ENCODE measurements around the gene ZNF197. TPM values are rescaled to one million over a fixed set of nuclear protein-coding genes. Genes with fewer than 3 reads are reported as not detected.
"Not testable (repeated sequence)": the region's sequence is repeated elsewhere in the genome, so short reads cannot be mapped to it uniquely, and the experiment has no call there.

The ZNF197 gene
- polyA plus RNA-seq: 1 to 10 TPM; 4.9 to 9.0 (median 5.2) TPM

GRCh38 chr3:44624749-44625480 is at the start of gene ZNF197:
ZNF197 (plus strand) TSS chr3:44625036; CDS start chr3:44629155, 4,119 bp downstream.
- WGBS, 3 donors: 0 to 1% (median 0%) methylated on average over 36 to 47 of the region's 47 CpGs
- H3K27ac ChIP-seq (ENCODE audit: low read depth, low read length): peak within 1 kb of the TSS; percentile 55

- no peak overlapping the region for H3K27ac ChIP-seq (ENCODE audit: low read depth, low read length)
These were observed 48.2 kb upstream of the ZNF197 start for GRCh38 chr3:44576613-44577012.

GRCh38 chr3:44577354-44577952 is 47.4 kb upstream of the ZNF197 start:
- 84 to 90% (median 85%) methylated on average over 11 of the region's 11 CpGs for WGBS, 3 donors
- H3K27ac ChIP-seq (ENCODE audit: low read depth, low read length): not testable (repeated sequence)

- H3K27ac ChIP-seq (ENCODE audit: low read depth, low read length): not testable (repeated sequence)
- WGBS, 3 donors: 95 to 98% (median 97%) methylated on average over 22 of the region's 22 CpGs
These were observed 46.5 kb upstream of the ZNF197 start for GRCh38 chr3:44578316-44578715.

GRCh38 chr3:44578924-44579515 is 45.8 kb upstream of the ZNF197 start:
- not testable (repeated sequence) for H3K27ac ChIP-seq (ENCODE audit: low read depth, low read length)
- WGBS, 3 donors: 98% methylated on average over 34 to 37 of the region's 37 CpGs

- WGBS, 3 donors: 95 to 98% (median 98%) methylated on average over 15 of the region's 15 CpGs
- H3K27ac ChIP-seq (ENCODE audit: low read depth, low read length): not testable (repeated sequence)
These were observed 45.1 kb upstream of the ZNF197 start for GRCh38 chr3:44579749-44580148.

GRCh38 chr3:44580971-44581370 is 43.9 kb upstream of the ZNF197 start:
- 19 to 48% (median 31%) methylated on average over 48 to 62 of the region's 62 CpGs for WGBS, 3 donors

GRCh38 chr3:44584646-44585501 is 40.0 kb upstream of the ZNF197 start, which contains the start of gene ZNF660:
ZNF660 (plus strand) TSS chr3:44584964; CDS start chr3:44594194, 9,230 bp downstream.
- no peak within 1 kb of the TSS for H3K27ac ChIP-seq (ENCODE audit: low read depth, low read length)
- 1 to 2% (median 1%) methylated on average over 40 to 41 of the region's 41 CpGs for WGBS, 3 donors

More at GRCh38 chr3:44580971-44581370, 43.9 kb upstream of the ZNF197 start:
- H3K27ac ChIP-seq (ENCODE audit: low read depth, low read length): not testable (repeated sequence)

- 46 to 90% (median 57%) methylated on average over 1 of the region's 1 CpG for WGBS, 3 donors
- H3K27ac ChIP-seq (ENCODE audit: low read depth, low read length): no peak overlapping the region
These were observed 28.2 kb upstream of the ZNF197 start for GRCh38 chr3:44596621-44597020.

GRCh38 chr3:44601749-44602148 is 23.1 kb upstream of the ZNF197 start:
- H3K27ac ChIP-seq (ENCODE audit: low read depth, low read length): no peak overlapping the region
- WGBS, 3 donors: 93 to 100% (median 97%) methylated on average over 2 of the region's 2 CpGs

- H3K27ac ChIP-seq (ENCODE audit: low read depth, low read length): no peak overlapping the region
These were observed 12.2 kb upstream of the ZNF197 start for GRCh38 chr3:44612678-44613077.

- no peak overlapping the region for H3K27ac ChIP-seq (ENCODE audit: low read depth, low read length)
- 90 to 92% (median 91%) methylated on average over 2 of the region's 2 CpGs for WGBS, 3 donors
These were observed 3.9 kb downstream of the ZNF197 start for GRCh38 chr3:44628716-44629115.

GRCh38 chr3:44632193-44632592 is 7.4 kb downstream of the ZNF197 start:
- H3K27ac ChIP-seq (ENCODE audit: low read depth, low read length): no peak overlapping the region
- 94 to 99% (median 96%) methylated on average over 3 of the region's 3 CpGs for WGBS, 3 donors

- H3K27ac ChIP-seq (ENCODE audit: low read depth, low read length): no peak overlapping the region
- 98 to 99% (median 98%) methylated on average over 4 of the region's 4 CpGs for WGBS, 3 donors
These were observed 17.5 kb downstream of the ZNF197 start for GRCh38 chr3:44642337-44642736.

- no peak overlapping the region for H3K27ac ChIP-seq (ENCODE audit: low read depth, low read length)
- 96 to 98% (median 98%) methylated on average over 4 of the region's 4 CpGs for WGBS, 3 donors
These were observed 18.2 kb downstream of the ZNF197 start for GRCh38 chr3:44643024-44643423.

GRCh38 chr3:44647771-44648170 is 22.9 kb downstream of the ZNF197 start:
- 73 to 89% (median 79%) methylated on average over 1 of the region's 1 CpG for WGBS, 3 donors
- no peak overlapping the region for H3K27ac ChIP-seq (ENCODE audit: low read depth, low read length)

- 0 to 1% (median 1%) methylated on average over 35 to 37 of the region's 37 CpGs for WGBS, 3 donors
- no peak within 1 kb of the TSS for H3K27ac ChIP-seq (ENCODE audit: low read depth, low read length)
These were observed 23.9 kb downstream of the ZNF197 start, which contains the start of gene ZNF35 for GRCh38 chr3:44648564-44649229. ZNF35 (plus strand) TSS chr3:44648732; CDS start chr3:44651068, 2,336 bp downstream.

GRCh38 chr3:44649709-44650108 is 24.9 kb downstream of the ZNF197 start:
- WGBS, 3 donors: 88 to 93% (median 89%) methylated on average over 1 of the region's 1 CpG

More at GRCh38 chr3:44649709-44650108, 24.9 kb downstream of the ZNF197 start:
- H3K27ac ChIP-seq (ENCODE audit: low read depth, low read length): no peak overlapping the region
